ENCODE results near the gene HTR4.
"Not testable (repeated sequence)": the region's sequence is repeated elsewhere in the genome, so short reads cannot be mapped to it uniquely, and the experiment has no call there.

The HTR4 gene

DNA sequence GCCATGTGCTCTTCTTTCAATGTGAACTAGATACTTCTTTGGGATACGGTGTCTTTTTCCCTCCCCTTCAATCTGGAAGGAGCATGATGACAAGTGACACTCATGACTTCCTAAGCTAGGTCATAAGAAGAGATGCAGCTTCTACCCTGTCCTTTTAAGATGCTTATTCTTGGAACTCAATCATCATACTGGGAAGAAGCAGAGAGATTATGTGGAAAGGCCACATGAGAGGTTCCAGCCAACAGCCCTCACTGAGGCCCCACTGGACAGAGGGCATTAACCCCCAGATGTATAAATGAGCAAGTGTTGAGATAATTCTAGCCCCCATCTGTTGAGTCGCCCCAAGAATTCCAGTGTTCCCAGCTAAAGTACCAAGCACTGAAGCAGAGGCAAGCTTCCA lies 29.3 kb upstream of the HTR4 start:
- DNase-seq (ENCODE audit: low read depth), result no peak
- no peak overlapping the region for H3K4me3 ChIP-seq (replicated peaks; ENCODE audit: low read depth, low read length)
- TF ChIP-seq CTCF (IDR thresholded peaks at IDR 0.05; ENCODE audit: low read length, missing control alignments), result no peak

DNA sequence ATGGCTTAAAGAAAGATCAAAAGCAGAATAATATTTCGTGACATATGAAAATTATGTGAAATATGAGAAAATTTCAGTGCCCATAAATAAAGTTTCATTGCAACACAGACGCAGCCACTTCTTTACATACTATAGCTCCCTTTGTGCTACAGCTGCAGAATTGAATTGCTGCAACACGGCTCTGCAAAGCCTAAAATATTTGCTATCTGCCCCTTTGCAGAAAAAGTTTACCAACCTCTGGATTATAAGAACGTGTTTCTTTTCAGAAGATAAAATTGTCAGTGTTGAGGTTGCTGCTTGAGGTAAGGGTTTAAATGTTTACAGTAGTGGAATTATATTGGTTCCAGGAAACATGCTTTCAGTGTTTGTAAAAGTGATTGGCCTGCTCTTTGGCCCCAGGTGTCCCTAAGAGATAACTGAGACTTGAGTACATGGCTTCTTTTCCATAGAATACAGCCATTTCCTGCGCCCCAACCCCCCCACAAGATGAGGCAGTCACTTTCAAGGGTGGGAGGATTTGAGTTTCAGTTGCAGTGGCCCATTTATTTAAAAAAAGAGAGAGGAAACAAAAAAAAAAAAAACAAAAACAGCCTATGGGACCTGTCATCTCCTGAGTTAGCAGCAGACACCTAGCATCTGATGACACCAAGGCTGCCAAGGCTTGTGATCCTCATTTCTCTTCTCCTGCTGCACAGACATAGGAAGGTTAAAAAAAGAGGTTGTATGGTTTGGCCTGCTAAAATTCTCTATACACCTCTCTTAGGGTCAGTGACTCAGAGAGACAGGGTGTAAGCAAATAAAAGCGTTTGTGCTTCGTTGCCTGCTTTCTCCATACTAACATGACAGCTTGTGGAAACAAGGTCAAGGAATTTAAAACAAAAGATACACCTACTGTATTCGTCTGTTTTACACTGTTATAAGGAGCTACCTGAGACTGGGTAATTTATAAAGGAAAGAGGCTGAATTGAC lies 28.0 kb upstream of the HTR4 start:
- DNase-seq (ENCODE audit: low read depth), result no peak
- H3K4me3 ChIP-seq (replicated peaks; ENCODE audit: low read depth, low read length), result no peak overlapping the region
- TF ChIP-seq CTCF (IDR thresholded peaks at IDR 0.05; ENCODE audit: low read length, missing control alignments), result no peak

DNA sequence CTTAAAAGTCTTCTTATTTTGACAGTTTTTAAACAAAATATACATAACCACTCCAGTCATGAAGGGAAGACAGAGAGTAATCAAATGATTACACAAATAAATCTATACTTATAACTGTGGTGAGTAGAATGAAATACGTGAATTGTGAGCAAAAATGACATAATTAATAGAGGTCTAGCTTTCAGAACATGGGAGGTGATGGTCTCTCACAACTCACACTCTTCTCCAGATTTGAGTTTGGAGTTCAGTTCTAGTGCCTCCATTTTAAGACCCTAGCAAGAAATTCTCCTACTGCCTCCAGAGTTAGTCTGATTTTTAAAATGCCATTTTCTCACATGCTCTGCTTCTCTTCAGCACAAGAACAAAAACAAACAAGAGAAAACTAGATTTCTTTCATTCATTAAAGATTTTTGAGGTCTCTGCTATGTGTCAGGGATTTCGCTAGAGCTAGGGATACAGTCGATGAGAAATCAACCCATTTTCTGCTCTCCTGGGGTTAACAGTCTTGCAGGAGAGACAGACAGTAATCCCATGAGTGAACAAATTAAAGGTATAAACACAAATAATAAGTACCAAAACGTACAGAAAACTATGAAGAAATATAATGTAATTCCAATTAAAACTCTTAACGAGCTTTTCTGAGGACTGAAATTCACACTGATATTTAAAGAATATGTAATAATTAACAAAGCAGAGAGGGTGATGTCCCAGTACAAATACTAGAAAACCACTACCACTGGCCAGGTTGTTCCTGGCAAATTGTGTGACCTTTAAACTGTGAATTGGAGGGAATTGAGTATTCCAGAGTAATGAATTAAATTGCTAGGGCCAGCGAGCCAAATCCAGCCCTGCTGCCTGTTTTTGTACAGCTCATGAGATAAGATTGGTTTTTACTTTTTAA lies 27.1 kb upstream of the HTR4 start:
- no peak for DNase-seq (ENCODE audit: low read depth)
- no peak for TF ChIP-seq CTCF (IDR thresholded peaks at IDR 0.05; ENCODE audit: low read length, missing control alignments)
- no peak overlapping the region for H3K4me3 ChIP-seq (replicated peaks; ENCODE audit: low read depth, low read length)

GRCh38 chr5:148673704-148674103 lies 19.4 kb upstream of the HTR4 start:
- not testable (repeated sequence) for DNase-seq (ENCODE audit: low read depth); H3K4me3 ChIP-seq (replicated peaks; ENCODE audit: low read depth, low read length)

DNA sequence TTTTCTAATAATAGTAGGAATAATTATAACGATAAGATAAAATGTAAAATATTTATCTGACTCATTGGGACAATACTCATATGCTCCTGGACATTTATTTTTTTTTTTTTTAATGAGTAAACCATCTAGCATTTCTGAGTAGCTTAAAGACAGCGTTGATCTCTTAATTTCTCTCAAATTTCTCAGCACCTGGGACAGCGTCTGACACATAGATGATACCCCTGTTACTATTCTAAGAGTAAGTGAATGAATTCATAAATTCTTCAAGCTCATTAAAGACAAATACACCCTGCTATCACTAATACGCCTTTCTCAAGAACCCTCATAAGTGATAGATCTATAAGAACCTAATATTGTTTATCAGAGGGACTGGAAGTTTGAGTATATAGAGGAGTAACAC lies 12.0 kb upstream of the HTR4 start:
- no peak for TF ChIP-seq CTCF (IDR thresholded peaks at IDR 0.05; ENCODE audit: low read length, missing control alignments)

DNA sequence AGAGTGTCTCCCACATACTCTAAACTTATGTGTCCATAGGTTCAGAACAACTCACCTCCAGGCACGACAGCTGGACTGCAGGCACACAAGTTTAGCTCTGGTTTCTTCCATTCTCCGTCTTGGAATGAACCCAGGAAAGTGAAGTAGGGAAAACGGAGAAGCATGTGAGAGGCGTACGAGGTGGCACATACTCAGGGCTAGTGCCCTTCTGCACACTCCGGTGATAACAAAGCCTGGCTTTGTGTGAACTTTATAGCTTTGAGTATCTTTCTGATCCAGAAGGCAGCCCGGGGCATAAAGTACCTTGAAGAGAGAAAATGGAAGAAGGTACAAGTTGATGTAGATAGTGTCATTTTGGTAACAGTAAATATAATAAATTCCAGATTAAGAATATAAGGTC lies 11.1 kb upstream of the HTR4 start:
- DNase-seq (ENCODE audit: low read depth), result no peak
- no peak overlapping the region for H3K4me3 ChIP-seq (replicated peaks; ENCODE audit: low read depth, low read length)
- no peak for TF ChIP-seq CTCF (IDR thresholded peaks at IDR 0.05; ENCODE audit: low read length, missing control alignments)

More for the DNA sequence above, 12.0 kb upstream of the HTR4 start:
- peak; percentile 13 for DNase-seq (ENCODE audit: low read depth)
- H3K4me3 ChIP-seq (replicated peaks; ENCODE audit: low read depth, low read length), result no peak overlapping the region

DNA sequence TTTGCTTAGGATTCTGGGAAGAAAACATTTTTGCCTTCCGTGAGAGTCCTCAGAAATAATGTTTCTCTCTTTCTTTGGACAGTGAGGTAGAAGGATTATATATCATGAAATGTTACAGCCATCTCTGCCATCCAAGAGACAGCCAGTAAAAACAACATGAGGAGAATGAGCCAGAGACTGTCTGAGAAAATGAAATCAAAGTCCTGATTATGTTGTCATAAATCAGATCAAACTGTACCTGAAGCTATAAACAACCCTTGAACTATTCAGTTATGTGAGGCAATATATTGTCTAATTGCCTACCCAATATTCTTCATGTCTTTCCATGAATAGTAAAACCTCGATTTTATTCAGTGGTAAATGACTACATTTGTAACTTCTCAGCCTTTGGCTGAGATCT lies 9.2 kb upstream of the HTR4 start:
- H3K4me3 ChIP-seq (replicated peaks; ENCODE audit: low read depth, low read length), result no peak overlapping the region
- no peak for TF ChIP-seq CTCF (IDR thresholded peaks at IDR 0.05; ENCODE audit: low read length, missing control alignments)
- DNase-seq (ENCODE audit: low read depth), result no peak

Measured in fibroblast of pulmonary artery (primary cell).